ENCODE results near the gene TAOK1.

The TAOK1 gene

GRCh38 chr17:29444589-29444988 lies 54.4 kb downstream of the TAOK1 start:
- TF ChIP-seq, protein P1, sequence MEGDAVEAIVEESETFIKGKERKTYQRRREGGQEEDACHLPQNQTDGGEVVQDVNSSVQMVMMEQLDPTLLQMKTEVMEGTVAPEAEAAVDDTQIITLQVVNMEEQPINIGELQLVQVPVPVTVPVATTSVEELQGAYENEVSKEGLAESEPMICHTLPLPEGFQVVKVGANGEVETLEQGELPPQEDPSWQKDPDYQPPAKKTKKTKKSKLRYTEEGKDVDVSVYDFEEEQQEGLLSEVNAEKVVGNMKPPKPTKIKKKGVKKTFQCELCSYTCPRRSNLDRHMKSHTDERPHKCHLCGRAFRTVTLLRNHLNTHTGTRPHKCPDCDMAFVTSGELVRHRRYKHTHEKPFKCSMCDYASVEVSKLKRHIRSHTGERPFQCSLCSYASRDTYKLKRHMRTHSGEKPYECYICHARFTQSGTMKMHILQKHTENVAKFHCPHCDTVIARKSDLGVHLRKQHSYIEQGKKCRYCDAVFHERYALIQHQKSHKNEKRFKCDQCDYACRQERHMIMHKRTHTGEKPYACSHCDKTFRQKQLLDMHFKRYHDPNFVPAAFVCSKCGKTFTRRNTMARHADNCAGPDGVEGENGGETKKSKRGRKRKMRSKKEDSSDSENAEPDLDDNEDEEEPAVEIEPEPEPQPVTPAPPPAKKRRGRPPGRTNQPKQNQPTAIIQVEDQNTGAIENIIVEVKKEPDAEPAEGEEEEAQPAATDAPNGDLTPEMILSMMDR (IDR thresholded peaks at IDR 0.05; ENCODE audit: extremely low read depth, insufficient read depth, missing control alignments), result no peak
- in situ Hi-C loops (cut with MboI; ENCODE audit: low pct_unique_long_range_greater_than_20kb, low sequenced_read_pairs, unreplicated experiment), result no loop called here
- DNase-seq (ENCODE audit: low spot score), result no peak

- TF ChIP-seq, protein P1 (IDR thresholded peaks at IDR 0.05; ENCODE audit: extremely low read depth, insufficient read depth, missing control alignments), result no peak
- in situ Hi-C loops (cut with MboI; ENCODE audit: low pct_unique_long_range_greater_than_20kb, low sequenced_read_pairs, unreplicated experiment), result no loop called here
- DNase-seq (ENCODE audit: low spot score), result no peak
Observed at GRCh38 chr17:29445844-29446243, 55.7 kb downstream of the TAOK1 start.

GRCh38 chr17:29449865-29450671 lies 59.9 kb downstream of the TAOK1 start:
- no peak for DNase-seq (ENCODE audit: low spot score)
- TF ChIP-seq, protein P1 (IDR thresholded peaks at IDR 0.05; ENCODE audit: extremely low read depth, insufficient read depth, missing control alignments), result no peak
- in situ Hi-C loops (cut with MboI; ENCODE audit: low pct_unique_long_range_greater_than_20kb, low sequenced_read_pairs, unreplicated experiment), result no loop called here

DNA sequence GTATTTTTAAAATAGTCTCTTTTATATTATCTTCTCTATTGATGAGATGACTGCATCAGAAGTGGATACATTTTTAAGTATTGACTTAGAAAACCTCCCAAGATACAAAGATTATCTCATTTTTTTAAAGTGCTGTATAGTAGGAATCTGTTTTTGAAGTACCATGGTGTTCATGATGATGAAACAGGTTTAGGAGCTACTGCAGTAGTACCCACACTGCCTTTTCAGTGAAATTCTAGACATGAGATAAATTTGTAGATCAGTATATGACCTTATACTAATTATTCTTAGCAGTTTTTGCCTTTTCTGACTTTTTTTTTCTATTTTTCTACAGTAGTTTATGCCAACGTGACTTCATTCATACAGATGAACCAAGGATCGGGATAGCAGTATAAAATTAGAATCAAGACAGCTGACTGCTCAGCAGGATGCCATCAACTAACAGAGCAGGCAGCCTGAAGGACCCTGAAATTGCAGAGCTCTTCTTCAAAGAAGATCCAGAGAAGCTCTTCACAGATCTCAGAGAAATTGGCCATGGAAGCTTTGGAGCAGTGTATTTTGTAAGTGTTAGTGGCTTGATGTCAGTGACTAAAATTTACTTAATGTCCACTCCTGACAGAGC lies 61.1 kb downstream of the TAOK1 start:
- no peak for DNase-seq (ENCODE audit: low spot score)
- TF ChIP-seq, protein P1 (IDR thresholded peaks at IDR 0.05; ENCODE audit: extremely low read depth, insufficient read depth, missing control alignments), result no peak
- in situ Hi-C loops (cut with MboI; ENCODE audit: low pct_unique_long_range_greater_than_20kb, low sequenced_read_pairs, unreplicated experiment), result no loop called here

DNA sequence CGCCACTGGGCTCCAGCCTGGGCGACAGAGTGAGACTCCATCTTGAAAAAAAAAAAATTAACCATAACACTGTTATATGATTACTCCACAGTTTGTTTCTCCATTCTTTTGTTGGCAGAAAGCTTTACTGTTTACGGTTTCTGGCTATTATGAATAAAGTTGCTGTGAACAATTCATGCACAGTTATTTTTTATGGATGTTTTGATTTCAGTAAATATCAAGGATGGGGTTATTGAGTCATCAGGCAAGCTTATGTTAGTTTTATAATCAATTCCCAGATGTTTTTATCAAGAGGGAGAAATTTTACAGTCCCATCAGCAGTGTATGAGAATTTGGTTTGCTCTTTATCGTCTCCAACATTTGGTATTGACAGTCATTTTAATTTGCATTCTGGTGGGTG lies 67.9 kb downstream of the TAOK1 start:
- no peak for DNase-seq (ENCODE audit: low spot score)
- in situ Hi-C loops (cut with MboI; ENCODE audit: low pct_unique_long_range_greater_than_20kb, low sequenced_read_pairs, unreplicated experiment), result no loop called here
- TF ChIP-seq, protein P1 (IDR thresholded peaks at IDR 0.05; ENCODE audit: extremely low read depth, insufficient read depth, missing control alignments), result no peak

GRCh38 chr17:29461483-29462206 lies 71.5 kb downstream of the TAOK1 start:
- TF ChIP-seq, protein P1 (IDR thresholded peaks at IDR 0.05; ENCODE audit: extremely low read depth, insufficient read depth, missing control alignments), result no peak
- DNase-seq (ENCODE audit: low spot score), result no peak
- in situ Hi-C loops (cut with MboI; ENCODE audit: low pct_unique_long_range_greater_than_20kb, low sequenced_read_pairs, unreplicated experiment), result no loop called here

Data from GM13977 (cell line).